H1 (cell line): Measurements from ENCODE around the gene KRTAP17-1. TPM values are rescaled to one million over a fixed set of nuclear protein-coding genes. Genes with fewer than 3 reads are reported as not detected.

ENCODE experiments used
- CTCF ChIA-PET: fragments of 300-600 bp; sonication (Branson Sonifier 250); formaldehyde crosslinking; loops from one replicate; lab custom pipeline; 2021; ENCODE audit not compliant: partially characterized antibody; lab: Charles Lee
- POLR2A ChIA-PET: fragments of 300-600 bp; sonication (Branson Sonifier 250); formaldehyde crosslinking; loops from one replicate; lab custom pipeline; 2021; ENCODE audit warnings: inconsistent platforms; ENCODE audit not compliant: partially characterized antibody; lab: Charles Lee
- DNase-seq, 2 experiments: peaks; one replicate each; pipeline versions ENCODE4 v3.0.0 to v3.0.0-alpha.2; 2010 to 2022; ENCODE audit warnings: low spot score in 2 of 2, low read depth in 1 of 2, mixed read lengths in 1 of 2
- FAIRE-seq: peaks from 2 replicates; lab custom pipeline; 2011; peaks lifted over from hg19 to GRCh38; lab: Jason Lieb, UNC
- H2AFZ ChIP-seq: 2 replicates; pipeline ENCODE4 v1.8.1; 2012; ENCODE audit warnings: low read length, inconsistent platforms
- H2AK5ac ChIP-seq: 2 replicates; pipeline ENCODE4 v1.6.1; 2013; ENCODE audit warnings: low read depth, low read length
- H2BK120ac ChIP-seq: replicated peaks from 2 replicates; pipeline ENCODE3; 2013; ENCODE audit warnings: low read depth, low read length, inconsistent platforms
- H2BK12ac ChIP-seq: 2 replicates; pipeline ENCODE4 v1.6.1; 2013; ENCODE audit warnings: low read depth, low read length
- H2BK15ac ChIP-seq: 2 replicates; pipeline ENCODE4 v1.6.1; 2013; ENCODE audit warnings: low read length
- H2BK20ac ChIP-seq: 2 replicates; pipeline ENCODE4 v1.6.1; 2013; ENCODE audit warnings: low read length
- H2BK5ac ChIP-seq: 2 replicates; pipeline ENCODE4 v1.6.1; 2013; ENCODE audit warnings: low read depth, low read length
- H3K14ac ChIP-seq: 2 replicates; pipeline ENCODE4 v1.6.1; 2013; ENCODE audit warnings: inconsistent platforms; ENCODE audit not compliant: insufficient read length
- H3K18ac ChIP-seq: 2 replicates; pipeline ENCODE4 v1.6.1; 2013; ENCODE audit warnings: low read length; ENCODE audit errors: extremely low read depth
- H3K23ac ChIP-seq: 2 replicates; pipeline ENCODE4 v1.6.1; 2013; ENCODE audit warnings: inconsistent platforms; ENCODE audit not compliant: insufficient read length
- H3K23me2 ChIP-seq: 2 replicates; pipeline ENCODE4 v1.6.1; 2013; ENCODE audit warnings: low read depth, low read length
- H3K27ac ChIP-seq: 2 replicates; pipeline ENCODE4 v1.6.1; 2011; ENCODE audit warnings: low read depth, low read length, inconsistent platforms
- H3K27me3 ChIP-seq, 4 experiments: replicated peaks in 1 of 4; 1 replicate in 1 of 4; 2 replicates in 3 of 4; pipeline versions ENCODE4 v1.6.1 to v1.8.1; 2011 to 2013; ENCODE audit warnings: low read length in 3 of 4, mild to moderate bottlenecking in 3 of 4, inconsistent platforms in 2 of 4, mixed read lengths in 2 of 4, moderate library complexity in 1 of 4; ENCODE audit not compliant: control insufficient read depth in 3 of 4, insufficient read depth in 3 of 4; ENCODE audit errors: extremely low read depth in 1 of 4
- H3K36me3 ChIP-seq, 4 experiments: 2 replicates each; pipeline versions ENCODE4 v1.6.1 to v1.8.1; 2011 to 2013; ENCODE audit warnings: mild to moderate bottlenecking in 4 of 4, low read length in 3 of 4, moderate library complexity in 2 of 4, control low read depth in 1 of 4, inconsistent platforms in 1 of 4; ENCODE audit not compliant: insufficient read depth in 4 of 4, control insufficient read depth in 2 of 4
- H3K4ac ChIP-seq: replicated peaks from 2 replicates; pipeline ENCODE3; 2013; ENCODE audit warnings: low read length, low read depth, mixed read lengths, inconsistent platforms; ENCODE audit not compliant: insufficient read length
- H3K4me1 ChIP-seq, 4 experiments: replicated peaks in 1 of 4; 1 replicate in 1 of 4; 2 replicates in 3 of 4; pipeline versions ENCODE4 v1.6.1 to v1.8.1; 2011 to 2013; ENCODE audit warnings: low read length in 3 of 4, inconsistent platforms in 2 of 4, mixed read lengths in 1 of 4; ENCODE audit not compliant: insufficient read depth in 4 of 4, control insufficient read depth in 3 of 4
- H3K4me2 ChIP-seq, 2 experiments: 2 replicates each; pipeline versions ENCODE4 v1.6.1 to v1.8.1; 2011 to 2013; ENCODE audit warnings: low read depth in 2 of 2, low read length in 2 of 2, control low read depth in 1 of 2, inconsistent platforms in 1 of 2, mild to moderate bottlenecking in 1 of 2; ENCODE audit not compliant: insufficient read depth in 1 of 2
- H3K4me3 ChIP-seq, 4 experiments: fragments of 200-600, 300-600 bp in 1 of 4; sonication (generic), shearing (Covaris generic), sonication (Bioruptor Twin) in 1 of 4; 2 replicates each; pipeline versions ENCODE4 v1.5.1 to v1.8.1; 2011 to 2016; ENCODE audit warnings: low read length in 4 of 4, low read depth in 3 of 4, control low read depth in 2 of 4, inconsistent platforms in 2 of 4, mild to moderate bottlenecking in 2 of 4, mixed read lengths in 1 of 4, moderate library complexity in 1 of 4; ENCODE audit not compliant: insufficient read depth in 2 of 4; ENCODE audit errors: extremely low read depth in 1 of 4
- H3K56ac ChIP-seq: replicated peaks from 2 replicates; pipeline ENCODE3; 2013; ENCODE audit warnings: low read depth, mild to moderate bottlenecking, mixed read lengths, low read length, inconsistent platforms; ENCODE audit not compliant: insufficient read length
- H3K79me1 ChIP-seq: 2 replicates; pipeline ENCODE4 v1.6.1; 2013; ENCODE audit warnings: low read depth, low read length, control low read depth
- H3K79me2 ChIP-seq, 2 experiments: 2 replicates each; pipeline versions ENCODE4 v1.6.1 to v1.8.1; 2012 to 2013; ENCODE audit warnings: low read length in 2 of 2, mild to moderate bottlenecking in 2 of 2, inconsistent platforms in 1 of 2; ENCODE audit not compliant: insufficient read depth in 2 of 2, control insufficient read depth in 1 of 2
- H3K9ac ChIP-seq, 4 experiments: replicated peaks in 1 of 4; 1 replicate in 1 of 4; 2 replicates in 3 of 4; pipeline versions ENCODE4 v1.6.1 to v1.8.1; 2011 to 2013; ENCODE audit warnings: low read depth in 3 of 4, low read length in 3 of 4, control low read depth in 2 of 4, mild to moderate bottlenecking in 2 of 4, moderate library complexity in 2 of 4, inconsistent platforms in 1 of 4; ENCODE audit errors: extremely low read depth in 1 of 4
- H3K9me3 ChIP-seq, 2 experiments: 2 replicates each; pipeline versions ENCODE4 v1.6.1 to v1.8.1; 2012 to 2013; ENCODE audit warnings: mild to moderate bottlenecking in 2 of 2, moderate library complexity in 2 of 2, control low read depth in 1 of 2, inconsistent platforms in 1 of 2, low read depth in 1 of 2, low read length in 1 of 2, mixed read lengths in 1 of 2; ENCODE audit not compliant: insufficient read depth in 2 of 2
- H4K20me1 ChIP-seq, 2 experiments: replicated peaks in 1 of 2; 2 replicates each; pipeline versions ENCODE3 to v1.8.1; 2011 to 2013; ENCODE audit warnings: inconsistent platforms in 2 of 2, low read length in 2 of 2, mild to moderate bottlenecking in 1 of 2; ENCODE audit not compliant: insufficient read depth in 2 of 2, control insufficient read depth in 1 of 2
- H4K5ac ChIP-seq: 2 replicates; pipeline ENCODE4 v1.6.1; 2013; ENCODE audit warnings: low read length, low read depth, mixed read lengths, inconsistent platforms; ENCODE audit not compliant: insufficient read length
- H4K8ac ChIP-seq: 2 replicates; pipeline ENCODE4 v1.8.0; 2013; ENCODE audit warnings: mild to moderate bottlenecking, moderate library complexity, low read length, inconsistent platforms; ENCODE audit not compliant: insufficient read depth; ENCODE audit errors: extremely low read depth
- H4K91ac ChIP-seq: replicated peaks from 2 replicates; pipeline ENCODE3; 2013; ENCODE audit warnings: low read length, mixed read lengths, inconsistent platforms; ENCODE audit not compliant: insufficient read length
- MAFK ChIP-seq: IDR thresholded peaks from 2 replicates; pipeline ENCODE4 v1.6.1; 2012; ENCODE audit warnings: low read depth, mild to moderate bottlenecking, improper control_type of control experiment, low read length
- WGBS, 2 experiments: shearing (Covaris generic) in 1 of 2; methylation state at CpG; one replicate each; pipeline versions ENCODE4 v1.1.6 to v1.1.7; 2013 to 2015; ENCODE audit warnings: low lambda C conversion rate in 2 of 2, mixed read lengths in 2 of 2, inconsistent platforms in 1 of 2, low coverage in 1 of 2, missing lambda C conversion rate in 1 of 2; ENCODE audit not compliant: insufficient replicate concordance in 2 of 2, insufficient coverage in 1 of 2, insufficient read length in 1 of 2; ENCODE audit errors: extremely low coverage in 1 of 2, missing lambda C conversion rate in 1 of 2; 5-methylcytosine and 5-hydroxymethylcytosine counted together
- polyA plus RNA-seq, 7 experiments: library from polyadenylated mRNA; depleted of rRNA in 3 of 7; stranded (reverse) in 5 of 7; unstranded in 2 of 7; fragments of >200 nt in 5 of 7; fragments of 200-250 nt in 2 of 7; gene quantifications; 1 replicate in 5 of 7; 2 replicates in 1 of 7; 4 replicates in 1 of 7; pipeline versions ENCODE4 v1.2.1 to v1.2.3, GENCODE V29; 2011 to 2013; ENCODE audit warnings: missing spikeins in 2 of 7, mixed read lengths in 2 of 7
- total RNA-seq: library from RNA; stranded (reverse); fragmentation: NEBNext Ultra II Directional; extraction: Animal tissue kit (Norgen Biotek cat#: 25700); gene quantifications from 2 replicates; pipeline ENCODE4 v1.2.1, GENCODE V29; 2021

Gene KRTAP17-1
- total and polyA plus RNA-seq, 2 of the 8 experiments (the other 6 are each of a cell fraction or from before 2014, with no cell fraction given): not detected

DNA sequence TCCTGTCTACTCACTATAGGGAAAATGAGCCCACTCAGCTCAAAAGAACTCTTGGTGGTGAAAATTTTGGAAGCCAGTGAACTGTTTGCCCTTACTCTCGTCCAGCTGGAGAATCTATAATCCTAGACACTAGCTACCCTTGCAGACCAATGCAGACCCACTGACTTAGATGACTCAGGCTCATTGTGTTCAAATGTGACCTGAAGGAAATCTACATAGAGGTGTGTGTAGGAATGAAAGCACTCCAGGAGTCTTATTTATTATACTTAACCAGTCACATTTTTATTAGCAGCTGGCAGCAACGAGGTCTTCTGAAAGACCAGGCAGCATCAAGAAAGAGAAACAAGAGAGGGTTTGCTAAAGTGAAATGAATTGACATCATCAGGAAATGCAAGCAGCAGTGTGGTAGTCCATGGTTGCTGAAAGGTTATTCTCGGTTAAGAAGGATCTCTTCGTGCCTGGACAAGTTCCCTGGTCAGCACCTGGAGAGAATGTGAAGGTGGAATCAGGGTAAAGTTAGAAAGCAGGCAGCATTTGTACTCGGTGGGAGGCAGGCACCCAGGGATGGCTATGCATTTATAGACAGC lies 14.2 kb downstream of the KRTAP17-1 start:
- POLR2A ChIA-PET: no interaction called here
- H2BK12ac ChIP-seq: no peak overlapping the region

More for the DNA sequence above, 14.2 kb downstream of the KRTAP17-1 start:
- Histone ChIP-seq H3K27ac (no peak overlapping the region), H3K23ac (no peak overlapping the region), H3K36me3 (no peaks in the 10 kb centered on the region), H4K91ac (no peak overlapping the region), H2BK20ac (no peak overlapping the region), H3K4ac (no peak overlapping the region), H3K14ac (no peak overlapping the region), H3K79me2 (no peaks in the 10 kb centered on the region), H3K27me3 (no peaks in the 10 kb centered on the region; a peak in 1 of 7 replicates), H3K79me1 (no peaks in the 10 kb centered on the region), H3K9me3 (no peaks in the 10 kb centered on the region; a peak in 1 of 4 replicates), H3K23me2 (no peaks in the 10 kb centered on the region; the same call in 1 of the 2 replicates), H3K56ac (no peak overlapping the region), H3K18ac (no peak overlapping the region), H2BK120ac (no peak overlapping the region), H3K4me3 (no peak overlapping the region), H2BK5ac (no peak overlapping the region), H3K4me2 (no peak overlapping the region), H2BK15ac (no peak overlapping the region), H4K5ac (no peak overlapping the region), H2AK5ac (no peak overlapping the region), H3K9ac (no peak overlapping the region), H2AFZ (no peak overlapping the region), H3K4me1 (no peaks in the 10 kb centered on the region; a peak in 1 of 7 replicates), H4K20me1 (no peaks in the 10 kb centered on the region), H4K8ac (no peak overlapping the region)
- TF ChIP-seq MAFK: no peak
- CTCF ChIA-PET: interaction anchor here (0.8 to 1.8 kb wide), 4 partner anchors 21 to 347 kb away, joined by 3 to 7 read pairs (median 4); no protein-coding TSS in a partner anchor
- no peak for FAIRE-seq
- DNase-seq: no peak
- WGBS, 2 experiments: 92% methylated on average over 5 of the region's 5 CpGs; no CpG with 5 or more reads in 1 of the 2 experiments
